Activated CD8-positive, alpha-beta T cell treated with anti-CD3 and anti-CD28 coated beads for 36 hours (primary cell): ENCODE measurements around the gene PCNX2. TPM values are rescaled to one million over a fixed set of nuclear protein-coding genes. Genes with fewer than 3 reads are reported as not detected.

Source experiments
- ATAC-seq: fragments of 200-7000 bp; cut with Tn5 transposase; one replicate; pipeline ENCODE4 v1.10.0; 2021; ENCODE audit warnings: mild to moderate bottlenecking, moderate library complexity
- CTCF ChIA-PET: fragments of 350-600 bp; sonication (Branson Sonifier 250); formaldehyde crosslinking; loops from one replicate; lab custom pipeline; 2021; ENCODE audit warnings: antibody characterized with exemption; lab: Charles Lee
- POLR2A ChIA-PET: fragments of 350-600 bp; sonication (Branson Sonifier 250); formaldehyde crosslinking; loops from one replicate; lab custom pipeline; 2021; ENCODE audit warnings: antibody characterized with exemption; lab: Charles Lee
- DNase-seq: peaks from one replicate; pipeline ENCODE4 v3.0.0-alpha.2; 2020
- H3K27ac Mint-ChIP-seq: one replicate; pipeline ENCODE4 v1.8.0; 2021; ENCODE audit warnings: mild to moderate bottlenecking, mixed read lengths
- H3K27me3 Mint-ChIP-seq: one replicate; pipeline ENCODE4 v1.8.0; 2021; ENCODE audit warnings: mixed read lengths
- H3K36me3 Mint-ChIP-seq: one replicate; pipeline ENCODE4 v1.8.0; 2021; ENCODE audit warnings: low read depth, mixed read lengths
- H3K4me1 Mint-ChIP-seq: one replicate; pipeline ENCODE4 v1.8.0; 2021; ENCODE audit warnings: low read depth, mixed read lengths
- H3K4me3 Mint-ChIP-seq: one replicate; pipeline ENCODE4 v1.8.0; 2021; ENCODE audit warnings: mild to moderate bottlenecking, moderate library complexity, mixed read lengths
- H3K9me3 Mint-ChIP-seq: one replicate; pipeline ENCODE4 v1.8.0; 2021; ENCODE audit warnings: mixed read lengths
- intact Hi-C: fragments of 100-400 bp; cut with micrococcal nuclease; formaldehyde crosslinking; loops from one replicate; pipeline ENCODE4 v1.10.0; 2022
- total RNA-seq, 2 experiments: library from RNA; stranded (reverse); gene quantifications; one replicate each; pipeline ENCODE4 v1.2.3, GENCODE V29; 2021
- TF ChIP-seq, protein P1 (sequence below): fragments of 200-600 bp; IDR thresholded peaks from one replicate; pipeline ENCODE4 v1.8.0; 2022; ENCODE audit warnings: antibody characterized with exemption, mild to moderate bottlenecking

Gene PCNX2
- total RNA-seq, 2 experiments from 2014 or later = 14.4 to 14.9 TPM

DNA sequence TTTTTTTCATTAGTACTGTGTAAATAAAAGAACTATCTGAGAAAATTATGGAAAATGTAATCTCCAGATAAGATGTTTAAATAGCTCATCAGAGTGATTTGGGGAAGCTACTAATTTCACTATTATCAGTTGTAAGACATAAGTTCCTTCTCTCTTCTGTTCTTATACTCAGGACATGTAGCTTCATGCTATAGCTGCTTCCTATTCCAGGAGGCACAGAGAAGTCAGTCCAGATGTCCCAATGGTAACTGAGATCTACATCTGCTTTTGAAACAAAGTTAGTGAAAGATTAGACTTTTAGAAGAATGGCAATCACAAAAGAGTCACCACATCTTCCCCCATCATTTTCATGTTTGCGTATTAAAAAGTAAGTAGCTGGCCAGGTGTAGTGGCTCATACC lies 37.6 kb upstream of the PCNX2 start:
- TF ChIP-seq, protein P1, sequence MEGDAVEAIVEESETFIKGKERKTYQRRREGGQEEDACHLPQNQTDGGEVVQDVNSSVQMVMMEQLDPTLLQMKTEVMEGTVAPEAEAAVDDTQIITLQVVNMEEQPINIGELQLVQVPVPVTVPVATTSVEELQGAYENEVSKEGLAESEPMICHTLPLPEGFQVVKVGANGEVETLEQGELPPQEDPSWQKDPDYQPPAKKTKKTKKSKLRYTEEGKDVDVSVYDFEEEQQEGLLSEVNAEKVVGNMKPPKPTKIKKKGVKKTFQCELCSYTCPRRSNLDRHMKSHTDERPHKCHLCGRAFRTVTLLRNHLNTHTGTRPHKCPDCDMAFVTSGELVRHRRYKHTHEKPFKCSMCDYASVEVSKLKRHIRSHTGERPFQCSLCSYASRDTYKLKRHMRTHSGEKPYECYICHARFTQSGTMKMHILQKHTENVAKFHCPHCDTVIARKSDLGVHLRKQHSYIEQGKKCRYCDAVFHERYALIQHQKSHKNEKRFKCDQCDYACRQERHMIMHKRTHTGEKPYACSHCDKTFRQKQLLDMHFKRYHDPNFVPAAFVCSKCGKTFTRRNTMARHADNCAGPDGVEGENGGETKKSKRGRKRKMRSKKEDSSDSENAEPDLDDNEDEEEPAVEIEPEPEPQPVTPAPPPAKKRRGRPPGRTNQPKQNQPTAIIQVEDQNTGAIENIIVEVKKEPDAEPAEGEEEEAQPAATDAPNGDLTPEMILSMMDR = no peak
- Mint-ChIP-seq H3K27me3 (peaks cover 32% of the 10 kb centered on the region), H3K4me1 (peaks cover 3% of the 10 kb centered on the region), H3K9me3 (no peaks in the 10 kb centered on the region), H3K27ac (no peak overlapping the region), H3K36me3 (no peaks in the 10 kb centered on the region), H3K4me3 (no peak overlapping the region)
- no peak for ATAC-seq
- intact Hi-C loops = no loop called here
- ChIA-PET CTCF (interaction anchor here (0.9 to 2.5 kb wide), 4 partner anchors 27 to 108 kb away, joined by 3 to 10 read pairs (median 3); no protein-coding TSS in a partner anchor), POLR2A (no interaction called here)
- DNase-seq = no peak

DNA sequence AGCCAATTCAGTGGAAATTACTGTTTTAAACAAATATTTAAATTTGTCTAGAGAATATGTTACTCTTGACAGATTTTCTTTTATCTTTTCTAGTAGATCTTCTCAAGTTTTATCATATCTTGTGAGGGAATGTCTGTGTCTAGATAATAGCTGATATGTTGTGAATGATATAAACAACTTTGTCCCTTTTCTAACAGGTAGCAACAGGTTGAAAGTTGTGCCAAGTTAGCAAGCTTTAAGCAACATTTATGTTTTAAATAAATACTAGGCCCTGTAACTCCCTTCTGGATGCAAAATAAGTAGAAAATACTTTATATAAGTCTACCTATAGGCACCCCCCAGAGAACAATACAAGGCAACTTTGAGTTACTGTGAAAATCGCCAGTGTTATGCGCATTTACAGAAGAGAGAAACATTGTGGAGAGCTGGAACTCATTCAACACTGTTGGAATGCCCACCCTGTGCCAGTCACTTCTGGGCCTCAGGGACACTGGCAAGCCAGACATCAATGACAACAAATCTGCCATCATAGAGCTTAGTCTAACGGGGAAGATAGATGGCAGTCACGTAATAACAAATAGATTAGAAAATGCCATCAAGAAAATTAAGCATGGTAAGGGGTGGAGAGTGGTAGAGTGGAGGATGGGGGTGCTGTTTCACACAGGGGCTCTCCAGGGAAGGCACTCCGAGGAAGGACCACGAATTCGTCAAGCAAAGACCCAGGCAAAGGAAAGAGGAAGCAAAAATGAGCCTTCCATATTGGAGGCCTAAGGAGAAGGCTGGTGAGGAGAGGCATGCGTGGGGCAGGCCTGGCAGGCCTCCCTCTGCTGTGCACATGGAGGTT lies 36.4 kb upstream of the PCNX2 start:
- no peak overlapping the region for H3K4me3 Mint-ChIP-seq
- intact Hi-C loops = no loop called here
- H3K36me3 Mint-ChIP-seq = no peaks in the 10 kb centered on the region
- DNase-seq (no peak), ATAC-seq (no peak)
- no peak overlapping the region for H3K27ac Mint-ChIP-seq
- ChIA-PET CTCF (interaction anchor here (0.7 to 2.5 kb wide), 3 partner anchors 26 to 28 kb away, joined by 3 to 10 read pairs (median 3); no protein-coding TSS in a partner anchor), POLR2A (interaction anchor here (0.5 kb wide), 1 partner anchor 18 kb away, joined by 5 read pairs; no protein-coding TSS in a partner anchor)
- TF ChIP-seq, protein P1 = no peak
- H3K9me3 Mint-ChIP-seq = no peaks in the 10 kb centered on the region
- peaks cover 29% of the 10 kb centered on the region for H3K27me3 Mint-ChIP-seq
- H3K4me1 Mint-ChIP-seq = peaks cover 5% of the 10 kb centered on the region

DNA sequence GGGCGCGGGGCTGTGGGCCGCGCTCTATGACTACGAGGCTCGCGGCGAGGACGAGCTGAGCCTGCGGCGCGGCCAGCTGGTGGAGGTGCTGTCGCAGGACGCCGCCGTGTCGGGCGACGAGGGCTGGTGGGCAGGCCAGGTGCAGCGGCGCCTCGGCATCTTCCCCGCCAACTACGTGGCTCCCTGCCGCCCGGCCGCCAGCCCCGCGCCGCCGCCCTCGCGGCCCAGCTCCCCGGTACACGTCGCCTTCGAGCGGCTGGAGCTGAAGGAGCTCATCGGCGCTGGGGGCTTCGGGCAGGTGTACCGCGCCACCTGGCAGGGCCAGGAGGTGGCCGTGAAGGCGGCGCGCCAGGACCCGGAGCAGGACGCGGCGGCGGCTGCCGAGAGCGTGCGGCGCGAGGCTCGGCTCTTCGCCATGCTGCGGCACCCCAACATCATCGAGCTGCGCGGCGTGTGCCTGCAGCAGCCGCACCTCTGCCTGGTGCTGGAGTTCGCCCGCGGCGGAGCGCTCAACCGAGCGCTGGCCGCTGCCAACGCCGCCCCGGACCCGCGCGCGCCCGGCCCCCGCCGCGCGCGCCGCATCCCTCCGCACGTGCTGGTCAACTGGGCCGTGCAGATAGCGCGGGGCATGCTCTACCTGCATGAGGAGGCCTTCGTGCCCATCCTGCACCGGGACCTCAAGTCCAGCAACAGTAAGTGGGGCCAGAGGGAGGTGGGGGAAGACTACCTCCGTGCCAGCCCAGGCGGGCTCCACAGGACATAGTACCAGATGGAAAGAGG lies 32.8 kb upstream of the PCNX2 start:
- H3K27me3 Mint-ChIP-seq = peaks cover 25% of the 10 kb centered on the region
- no peaks in the 10 kb centered on the region for H3K36me3 Mint-ChIP-seq
- DNase-seq = peak; percentile 37
- intact Hi-C loops = no loop called here
- CTCF ChIA-PET = interaction anchor here (1.4 kb wide), 1 partner anchor 24 kb away, joined by 6 read pairs; no protein-coding TSS in a partner anchor
- peaks cover 7% of the 10 kb centered on the region for H3K4me1 Mint-ChIP-seq
- ATAC-seq = peak; percentile 6
- H3K4me3 Mint-ChIP-seq = peak overlapping the region; percentile 65
- TF ChIP-seq, protein P1 = no peak
- no peaks in the 10 kb centered on the region for H3K9me3 Mint-ChIP-seq
- no peak overlapping the region for H3K27ac Mint-ChIP-seq
- POLR2A ChIA-PET = interaction anchor here (1.0 kb wide), 1 partner anchor 33 kb away, joined by 3 read pairs; no protein-coding TSS in a partner anchor

DNA sequence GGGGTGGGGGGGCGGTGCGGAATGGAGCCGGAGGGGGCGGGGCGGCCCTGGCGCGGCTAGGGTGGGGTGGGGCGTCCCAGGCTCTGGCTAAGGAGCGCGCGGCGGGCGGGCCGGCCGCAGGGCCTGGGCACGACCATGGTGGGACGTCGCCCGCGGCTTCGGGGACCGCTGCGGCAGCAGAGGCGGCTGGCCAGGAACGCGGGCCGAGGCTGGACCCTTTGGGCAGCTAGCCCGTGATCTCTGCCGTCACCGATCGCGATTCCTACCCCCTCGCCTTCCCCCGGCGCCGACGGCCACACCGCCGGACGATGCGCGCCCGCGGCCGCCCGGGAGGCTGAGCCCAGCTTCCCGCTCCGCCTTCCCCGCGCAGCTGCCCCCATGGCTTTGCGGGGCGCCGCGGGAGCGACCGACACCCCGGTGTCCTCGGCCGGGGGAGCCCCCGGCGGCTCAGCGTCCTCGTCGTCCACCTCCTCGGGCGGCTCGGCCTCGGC lies 32.2 kb upstream of the PCNX2 start, which contains the start of gene MAP3K21:
TSS of gene MAP3K21 (plus strand) at position 74 of the 491 bp plus-strand sequence. CDS start at position 379, 305 bp downstream.
- Mint-ChIP-seq H3K36me3 (no peaks in the 10 kb centered on the region), H3K27me3 (peaks cover 27% of the 10 kb centered on the region), H3K4me1 (peaks cover 7% of the 10 kb centered on the region), H3K27ac (no peak within 1 kb of the TSS), H3K4me3 (peak within 1 kb of the TSS; percentile 69), H3K9me3 (no peaks in the 10 kb centered on the region)
- TF ChIP-seq, protein P1 = no peak
- ATAC-seq = no peak
- ChIA-PET CTCF (interaction anchor here (1.4 kb wide), 1 partner anchor 24 kb away, joined by 6 read pairs; no protein-coding TSS in a partner anchor), POLR2A (no interaction called here)
- DNase-seq = no peak
- intact Hi-C loops = no loop called here
